Nephron progenitor cell (in vitro differentiated cells): Measurements from ENCODE around the gene L1CAM.

Source experiments
- DNase-seq: peaks from one replicate; pipeline ENCODE4 v3.0.0; 2021
- H3K27ac Mint-ChIP-seq: 2 replicates; pipeline ENCODE4 v1.8.0; 2021; ENCODE audit warnings: mild to moderate bottlenecking, moderate library complexity, mixed read lengths
- H3K27me3 Mint-ChIP-seq: 2 replicates; pipeline ENCODE4 v1.8.0; 2021; ENCODE audit warnings: mild to moderate bottlenecking, low read depth, mixed read lengths; ENCODE audit not compliant: poor library complexity
- H3K36me3 Mint-ChIP-seq: 2 replicates; pipeline ENCODE4 v1.8.0; 2021; ENCODE audit warnings: low read depth, mixed read lengths
- H3K4me1 Mint-ChIP-seq: 2 replicates; pipeline ENCODE4 v1.8.0; 2021; ENCODE audit warnings: mixed read lengths
- H3K4me3 Mint-ChIP-seq: 2 replicates; pipeline ENCODE4 v1.8.0; 2021; ENCODE audit warnings: mild to moderate bottlenecking, moderate library complexity, mixed read lengths
- H3K9me3 Mint-ChIP-seq: 2 replicates; pipeline ENCODE4 v1.8.0; 2021; ENCODE audit warnings: mild to moderate bottlenecking, moderate library complexity, mixed read lengths
- TF ChIP-seq, protein P1 (sequence below): fragments of 200-600 bp; sonication (generic); IDR thresholded peaks from 2 replicates; pipeline ENCODE4 v1.5.0; 2021; ENCODE audit warnings: antibody characterized with exemption

The L1CAM gene

DNA sequence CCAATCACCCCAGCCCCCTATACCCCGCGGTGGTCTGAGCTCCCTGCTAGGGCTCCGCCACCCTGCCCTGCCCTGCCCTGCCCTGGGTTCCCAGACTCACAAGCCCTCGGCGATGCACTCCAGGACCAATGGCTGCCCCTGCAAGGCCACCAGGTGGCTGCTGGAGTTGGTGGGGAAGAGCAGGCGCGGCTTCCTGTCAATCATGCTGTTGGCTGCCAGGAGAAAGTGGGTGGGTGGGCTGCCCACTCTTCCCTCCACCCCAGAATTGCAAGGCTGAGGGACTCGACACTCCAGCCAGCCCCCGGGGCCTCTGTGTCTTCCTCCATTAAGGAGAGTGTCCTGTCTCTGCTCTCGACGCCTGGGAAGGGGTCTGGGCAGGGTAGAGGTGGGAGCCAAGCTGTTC, 15.7 kb downstream of the L1CAM start:
- peaks cover 8% of the 10 kb centered on the region for H3K27me3 Mint-ChIP-seq
- H3K27ac Mint-ChIP-seq: no peak overlapping the region
- H3K4me3 Mint-ChIP-seq: no peak overlapping the region
- H3K9me3 Mint-ChIP-seq: peaks cover 64% of the 10 kb centered on the region
- DNase-seq: no peak
- TF ChIP-seq, protein P1, sequence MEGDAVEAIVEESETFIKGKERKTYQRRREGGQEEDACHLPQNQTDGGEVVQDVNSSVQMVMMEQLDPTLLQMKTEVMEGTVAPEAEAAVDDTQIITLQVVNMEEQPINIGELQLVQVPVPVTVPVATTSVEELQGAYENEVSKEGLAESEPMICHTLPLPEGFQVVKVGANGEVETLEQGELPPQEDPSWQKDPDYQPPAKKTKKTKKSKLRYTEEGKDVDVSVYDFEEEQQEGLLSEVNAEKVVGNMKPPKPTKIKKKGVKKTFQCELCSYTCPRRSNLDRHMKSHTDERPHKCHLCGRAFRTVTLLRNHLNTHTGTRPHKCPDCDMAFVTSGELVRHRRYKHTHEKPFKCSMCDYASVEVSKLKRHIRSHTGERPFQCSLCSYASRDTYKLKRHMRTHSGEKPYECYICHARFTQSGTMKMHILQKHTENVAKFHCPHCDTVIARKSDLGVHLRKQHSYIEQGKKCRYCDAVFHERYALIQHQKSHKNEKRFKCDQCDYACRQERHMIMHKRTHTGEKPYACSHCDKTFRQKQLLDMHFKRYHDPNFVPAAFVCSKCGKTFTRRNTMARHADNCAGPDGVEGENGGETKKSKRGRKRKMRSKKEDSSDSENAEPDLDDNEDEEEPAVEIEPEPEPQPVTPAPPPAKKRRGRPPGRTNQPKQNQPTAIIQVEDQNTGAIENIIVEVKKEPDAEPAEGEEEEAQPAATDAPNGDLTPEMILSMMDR: no peak
- peaks cover 29% of the 10 kb centered on the region for H3K4me1 Mint-ChIP-seq
- H3K36me3 Mint-ChIP-seq: peaks cover 11% of the 10 kb centered on the region

GRCh38 chrX:153869473-153870287, 16.3 kb downstream of the L1CAM start:
- no peak overlapping the region for H3K27ac Mint-ChIP-seq
- peaks cover 11% of the 10 kb centered on the region for H3K36me3 Mint-ChIP-seq
- H3K27me3 Mint-ChIP-seq: peaks cover 8% of the 10 kb centered on the region
- peaks cover 24% of the 10 kb centered on the region for H3K4me1 Mint-ChIP-seq
- TF ChIP-seq, protein P1: no peak
- H3K9me3 Mint-ChIP-seq: peaks cover 60% of the 10 kb centered on the region
- no peak for DNase-seq
- no peak overlapping the region for H3K4me3 Mint-ChIP-seq

DNA sequence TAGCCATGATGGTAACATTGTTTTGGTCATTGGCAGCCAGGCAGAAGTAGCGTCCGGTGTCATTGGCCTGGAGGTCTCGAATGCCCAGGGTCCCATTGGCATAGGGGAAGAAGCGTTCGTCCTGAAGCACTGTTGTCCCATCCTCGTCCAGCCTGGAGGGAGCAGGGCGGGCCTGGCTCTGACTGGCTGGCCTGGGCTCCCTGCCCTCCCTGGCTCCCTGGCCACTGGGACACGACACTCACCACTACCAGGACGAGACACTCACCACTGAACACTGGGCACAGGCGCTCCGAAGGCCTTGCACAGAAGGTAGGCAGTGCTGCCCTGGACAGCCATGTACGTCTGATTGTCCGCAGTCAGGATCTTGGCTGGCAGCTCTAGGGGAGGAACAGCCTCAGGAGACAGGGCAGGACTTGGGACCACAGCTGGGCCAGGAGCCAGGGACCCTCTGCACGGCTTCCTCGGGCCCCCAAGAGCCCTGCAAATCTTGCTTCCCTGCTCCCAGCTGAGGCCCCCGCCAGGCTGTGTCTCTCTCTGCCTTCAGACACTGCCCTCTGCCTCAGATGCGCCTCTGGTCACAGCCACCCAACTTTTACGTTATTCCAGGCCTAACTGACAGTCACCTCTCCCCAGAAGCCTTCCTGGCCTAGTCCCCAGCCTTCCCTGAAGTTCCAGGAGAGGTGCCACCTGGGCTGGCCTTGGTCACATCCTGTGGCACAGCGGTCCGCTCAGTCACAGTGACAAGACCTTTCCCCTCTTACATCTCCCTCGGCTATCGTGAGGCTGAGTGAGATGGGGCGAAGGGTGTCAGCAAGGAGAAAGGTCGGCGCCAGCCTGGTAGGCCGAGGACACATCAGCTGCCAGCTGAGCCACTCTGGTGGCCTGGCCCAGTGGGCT, 17.1 kb downstream of the L1CAM start:
- H3K36me3 Mint-ChIP-seq: peaks cover 11% of the 10 kb centered on the region
- peaks cover 60% of the 10 kb centered on the region for H3K9me3 Mint-ChIP-seq
- TF ChIP-seq, protein P1: no peak
- peaks cover 17% of the 10 kb centered on the region for H3K4me1 Mint-ChIP-seq
- no peak overlapping the region for H3K4me3 Mint-ChIP-seq
- H3K27ac Mint-ChIP-seq: no peak overlapping the region
- no peak for DNase-seq
- peaks cover 3% of the 10 kb centered on the region for H3K27me3 Mint-ChIP-seq

DNA sequence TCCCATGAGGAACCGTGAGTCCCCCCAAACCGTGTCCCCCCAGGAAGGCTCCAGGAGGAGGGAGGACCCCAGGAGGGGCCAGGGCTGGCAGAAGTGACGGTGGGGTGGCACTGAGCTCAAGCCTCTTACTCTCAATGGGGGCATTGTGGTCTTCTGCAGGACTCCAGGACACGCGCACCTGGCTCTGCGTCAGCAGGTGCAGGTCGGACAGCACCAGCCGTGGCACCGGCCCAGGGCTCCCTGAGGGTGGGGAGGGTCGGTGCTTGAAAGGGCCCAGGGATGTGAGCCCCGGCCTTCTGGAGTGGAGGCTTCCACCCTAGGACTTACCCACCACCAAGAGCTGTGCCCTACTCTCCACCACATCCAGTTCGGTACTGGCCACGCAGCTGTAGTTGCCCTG, 18.3 kb downstream of the L1CAM start:
- no peak for DNase-seq
- Mint-ChIP-seq H3K4me3 (no peak overlapping the region), H3K27ac (no peak overlapping the region), H3K4me1 (peaks cover 14% of the 10 kb centered on the region), H3K36me3 (peaks cover 9% of the 10 kb centered on the region), H3K27me3 (peaks cover 3% of the 10 kb centered on the region), H3K9me3 (peaks cover 58% of the 10 kb centered on the region)
- TF ChIP-seq, protein P1: no peak

DNA sequence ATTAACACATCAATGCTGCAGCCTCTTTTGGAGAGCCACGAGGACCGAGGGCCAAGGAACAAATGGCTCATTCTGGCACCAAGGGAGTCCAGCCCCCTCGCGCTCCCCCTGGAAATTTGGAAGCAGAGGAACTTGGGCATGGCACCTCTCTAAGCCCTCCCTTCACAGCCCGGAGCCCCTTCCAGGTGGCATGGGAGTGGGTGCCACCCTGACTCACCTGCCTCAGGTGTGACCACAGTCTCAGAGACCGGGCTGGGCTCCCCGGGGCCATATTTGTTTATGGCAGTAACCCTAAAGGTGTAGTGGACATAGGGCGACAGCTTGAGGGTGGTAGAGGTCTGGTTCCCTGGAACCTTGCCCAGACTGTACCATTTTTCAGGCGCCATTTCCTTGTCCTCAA, 18.8 kb downstream of the L1CAM start:
- Mint-ChIP-seq H3K27ac (no peak overlapping the region), H3K4me3 (no peak overlapping the region), H3K36me3 (peaks cover 7% of the 10 kb centered on the region), H3K27me3 (peaks cover 3% of the 10 kb centered on the region), H3K4me1 (peaks cover 8% of the 10 kb centered on the region), H3K9me3 (peaks cover 54% of the 10 kb centered on the region)
- DNase-seq: no peak
- TF ChIP-seq, protein P1: no peak
